Epithelial cell of proximal tubule (primary cell): ENCODE results near the gene MISP. TPM values are rescaled to one million over a fixed set of nuclear protein-coding genes. Genes with fewer than 3 reads are reported as not detected.

Experiments used
- DNase-seq: peaks from one replicate; pipeline ENCODE4 v3.0.0-alpha.2; 2011; ENCODE audit warnings: low read depth
- H3K4me3 ChIP-seq: 2 replicates; pipeline ENCODE4 v1.5.1; 2011; ENCODE audit warnings: low read depth, mild to moderate bottlenecking, low read length
- total RNA-seq: library from RNA; depleted of rRNA; stranded (reverse); fragments of >200 nt; gene quantifications from 2 replicates; pipeline ENCODE4 v1.2.3, GENCODE V29; 2015
- TF ChIP-seq, protein P1 (sequence below): conservative IDR thresholded peaks from 2 replicates; pipeline ENCODE4 v1.5.1; 2012; ENCODE audit warnings: low read depth, mild to moderate bottlenecking, low read length

The MISP gene
- total RNA-seq, 1 donor from 2014 or later: 41.5 TPM

GRCh38 chr19:792306-792885 lies 41.5 kb downstream of the MISP start:
- TF ChIP-seq, protein P1, sequence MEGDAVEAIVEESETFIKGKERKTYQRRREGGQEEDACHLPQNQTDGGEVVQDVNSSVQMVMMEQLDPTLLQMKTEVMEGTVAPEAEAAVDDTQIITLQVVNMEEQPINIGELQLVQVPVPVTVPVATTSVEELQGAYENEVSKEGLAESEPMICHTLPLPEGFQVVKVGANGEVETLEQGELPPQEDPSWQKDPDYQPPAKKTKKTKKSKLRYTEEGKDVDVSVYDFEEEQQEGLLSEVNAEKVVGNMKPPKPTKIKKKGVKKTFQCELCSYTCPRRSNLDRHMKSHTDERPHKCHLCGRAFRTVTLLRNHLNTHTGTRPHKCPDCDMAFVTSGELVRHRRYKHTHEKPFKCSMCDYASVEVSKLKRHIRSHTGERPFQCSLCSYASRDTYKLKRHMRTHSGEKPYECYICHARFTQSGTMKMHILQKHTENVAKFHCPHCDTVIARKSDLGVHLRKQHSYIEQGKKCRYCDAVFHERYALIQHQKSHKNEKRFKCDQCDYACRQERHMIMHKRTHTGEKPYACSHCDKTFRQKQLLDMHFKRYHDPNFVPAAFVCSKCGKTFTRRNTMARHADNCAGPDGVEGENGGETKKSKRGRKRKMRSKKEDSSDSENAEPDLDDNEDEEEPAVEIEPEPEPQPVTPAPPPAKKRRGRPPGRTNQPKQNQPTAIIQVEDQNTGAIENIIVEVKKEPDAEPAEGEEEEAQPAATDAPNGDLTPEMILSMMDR: no peak
- no peak overlapping the region for H3K4me3 ChIP-seq
- DNase-seq: no peak

- DNase-seq: no peak
- H3K4me3 ChIP-seq: no peak overlapping the region
- TF ChIP-seq, protein P1: no peak
Observed at GRCh38 chr19:793806-794205, 42.9 kb downstream of the MISP start.

DNA sequence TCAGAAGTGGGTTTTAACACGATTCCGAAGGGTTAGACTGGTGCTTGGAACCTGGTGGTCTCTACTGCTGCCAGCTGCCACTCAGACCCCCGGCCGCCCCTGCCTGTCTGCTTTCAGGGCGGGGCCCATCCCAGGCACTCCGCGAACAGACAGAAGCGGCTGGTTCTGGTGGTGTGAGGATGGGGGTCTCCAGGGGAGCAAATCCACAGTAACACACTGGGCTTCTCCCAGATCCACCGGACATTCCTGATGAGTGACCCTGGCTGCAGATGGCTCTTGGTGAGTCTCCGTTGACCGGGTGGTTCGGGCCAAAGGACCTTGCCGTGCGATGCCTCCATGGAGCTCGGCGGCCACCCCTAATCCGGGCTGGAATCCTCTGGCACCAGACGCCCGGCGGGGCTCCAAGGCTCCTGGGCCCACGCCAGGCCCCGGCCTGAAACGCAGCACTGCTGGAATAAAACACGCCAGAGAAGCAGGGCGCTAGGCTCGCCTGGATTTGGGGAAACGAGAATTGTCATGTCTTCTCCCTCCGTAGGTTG lies 44.2 kb downstream of the MISP start:
- H3K4me3 ChIP-seq: no peak overlapping the region
- DNase-seq: no peak
- TF ChIP-seq, protein P1: no peak

GRCh38 chr19:795691-796581 lies 45.0 kb downstream of the MISP start:
- TF ChIP-seq, protein P1: no peak
- DNase-seq: no peak
- H3K4me3 ChIP-seq: peak overlapping the region; percentile 84

DNA sequence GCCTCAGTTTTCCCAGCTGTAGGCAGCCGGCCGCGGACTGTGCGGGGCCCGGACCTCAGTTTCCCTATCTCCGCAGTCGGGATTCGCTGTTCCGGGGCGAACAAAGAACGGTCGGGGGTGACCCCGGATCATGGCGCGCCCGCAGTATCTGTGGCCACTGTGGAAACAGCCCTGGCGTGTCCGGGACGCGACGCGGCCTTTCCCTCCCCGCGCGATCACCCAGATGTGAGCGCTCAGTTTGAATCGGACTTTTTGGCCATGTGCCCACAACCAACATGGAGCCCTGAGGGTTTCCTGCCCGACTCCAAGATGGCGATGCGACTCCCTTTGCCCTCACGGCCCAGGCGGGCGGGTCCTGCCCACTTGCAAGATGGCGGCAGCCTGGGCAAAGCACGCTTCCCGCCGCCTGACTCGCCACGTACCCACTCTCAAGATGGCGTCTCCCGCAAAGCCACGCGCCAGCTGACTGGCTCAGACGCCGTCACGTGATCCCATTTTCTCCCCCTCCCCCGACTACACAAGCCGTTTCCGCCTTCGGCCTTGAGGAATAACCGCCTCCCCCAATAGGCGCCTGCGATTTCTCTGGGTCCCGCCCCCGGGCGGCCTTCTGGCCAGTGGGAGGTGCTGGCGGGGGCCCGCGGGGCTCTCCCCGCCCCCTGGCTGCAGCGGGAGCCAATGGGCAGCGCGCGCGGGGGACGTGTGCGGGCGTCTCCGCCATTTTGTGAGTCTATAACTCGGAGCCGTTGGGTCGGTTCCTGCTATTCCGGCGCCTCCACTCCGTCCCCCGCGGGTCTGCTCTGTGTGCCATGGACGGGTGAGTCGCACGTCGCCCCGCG lies 46.0 kb downstream of the MISP start, which contains the start of gene PTBP1:
PTBP1 (plus strand) TSS at position 761 of the 836 bp plus-strand sequence; CDS start at position 807, 46 bp downstream.
- TF ChIP-seq, protein P1: no peak
- peak; percentile 98 for DNase-seq
- H3K4me3 ChIP-seq: peak within 1 kb of the TSS; percentile 92

DNA sequence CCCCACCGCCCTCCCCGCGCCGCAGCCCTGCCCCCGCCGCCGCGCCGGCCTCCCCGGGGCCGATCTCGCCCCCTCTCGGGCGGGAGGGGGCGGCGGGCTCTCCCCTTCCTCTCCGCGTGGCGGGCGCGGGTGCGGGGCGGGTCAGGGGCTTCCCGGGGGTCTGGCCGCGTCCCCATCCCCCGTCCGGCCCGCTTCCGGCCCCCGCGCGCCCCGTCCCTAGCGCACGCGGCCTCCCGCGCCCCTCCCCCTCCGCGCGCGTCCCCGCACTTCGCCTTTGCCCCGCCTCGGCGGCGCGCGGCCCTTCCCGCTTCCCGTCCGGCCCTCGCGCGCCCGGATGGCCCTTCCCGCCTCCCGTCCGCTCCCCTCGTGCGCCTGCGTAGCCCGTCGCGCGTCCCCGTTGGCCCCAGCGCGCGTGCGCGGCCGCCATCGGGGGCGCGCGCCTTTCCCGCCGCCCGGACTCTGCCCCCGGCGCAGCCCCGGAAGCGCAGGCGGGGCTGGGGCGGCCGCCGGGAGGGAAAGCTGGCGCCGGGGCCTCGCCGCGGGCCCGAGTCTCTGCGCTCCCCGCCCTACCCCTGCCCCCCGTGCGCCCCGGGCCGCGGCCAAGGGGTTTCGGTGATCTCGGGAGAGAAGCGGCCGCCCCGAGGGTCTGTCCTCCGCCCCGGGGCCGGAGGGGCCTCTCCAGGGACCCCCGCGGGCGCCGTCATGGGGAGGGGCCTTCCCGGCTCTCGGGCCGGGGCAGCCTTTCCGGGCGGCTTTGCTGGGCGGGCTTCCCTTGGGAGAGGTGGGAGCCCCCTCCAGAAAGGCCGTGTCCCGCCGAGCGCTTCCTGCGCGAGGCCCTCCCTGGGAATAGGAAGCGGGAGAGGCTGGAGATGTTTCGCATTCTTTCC lies 46.9 kb downstream of the MISP start:
- no peak for DNase-seq
- TF ChIP-seq, protein P1: no peak
- peak overlapping the region; percentile 92 for H3K4me3 ChIP-seq
